OCI-LY1 (cell line): ENCODE results near the gene DOCK4.

ENCODE experiments used
- EZH2 ChIP-seq: fragments of 200-600 bp; sonication (generic), shearing (Covaris generic); IDR thresholded peaks from 2 replicates; pipeline ENCODE4 v1.8.0; 2017; ENCODE audit warnings: borderline replicate concordance, mixed run types, mild to moderate bottlenecking, antibody characterized with exemption, low read length, moderate library complexity, mixed read lengths
- TF ChIP-seq, protein P1 (sequence below): fragments of 200-600 bp; sonication (generic), shearing (Covaris generic); IDR thresholded peaks from 2 replicates; pipeline ENCODE4 v1.5.1; 2017; ENCODE audit warnings: mild to moderate bottlenecking, antibody characterized with exemption, low read length, moderate library complexity, mixed read lengths

DNA sequence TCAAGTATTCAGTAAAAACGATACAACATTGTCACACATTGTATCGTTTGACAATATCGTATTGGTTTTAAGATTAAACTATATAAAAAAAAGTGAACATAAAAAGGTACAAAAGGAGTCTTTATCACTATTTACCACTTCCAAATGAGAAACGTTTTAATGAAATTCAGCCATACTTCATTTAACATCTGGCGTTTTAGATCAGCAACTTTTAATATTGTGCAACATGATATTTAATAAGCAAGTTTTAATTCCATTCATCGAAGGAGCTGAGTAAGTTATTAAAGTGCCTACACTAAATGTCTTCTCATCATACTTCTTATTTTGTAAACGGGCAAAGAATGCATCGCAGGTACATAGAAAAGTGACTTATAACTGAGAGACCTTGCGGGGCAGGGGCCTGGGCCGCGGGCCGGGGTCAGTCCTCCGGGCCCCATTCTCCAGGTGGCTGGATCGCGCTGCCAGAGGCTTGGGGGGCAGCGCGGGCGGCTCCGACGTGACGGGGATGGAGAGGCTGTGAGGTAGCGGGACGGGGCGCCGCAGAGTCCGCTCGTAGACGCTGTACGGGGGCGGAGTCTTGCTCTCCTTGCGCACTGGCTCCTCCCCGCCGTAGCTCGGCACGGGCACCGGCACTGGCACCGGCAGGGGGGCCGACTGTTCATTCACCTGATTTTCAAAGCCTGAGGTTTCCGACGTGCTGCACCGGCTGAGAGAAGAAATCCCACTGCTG is 478.1 kb downstream of the DOCK4 start:
- TF ChIP-seq, protein P1, sequence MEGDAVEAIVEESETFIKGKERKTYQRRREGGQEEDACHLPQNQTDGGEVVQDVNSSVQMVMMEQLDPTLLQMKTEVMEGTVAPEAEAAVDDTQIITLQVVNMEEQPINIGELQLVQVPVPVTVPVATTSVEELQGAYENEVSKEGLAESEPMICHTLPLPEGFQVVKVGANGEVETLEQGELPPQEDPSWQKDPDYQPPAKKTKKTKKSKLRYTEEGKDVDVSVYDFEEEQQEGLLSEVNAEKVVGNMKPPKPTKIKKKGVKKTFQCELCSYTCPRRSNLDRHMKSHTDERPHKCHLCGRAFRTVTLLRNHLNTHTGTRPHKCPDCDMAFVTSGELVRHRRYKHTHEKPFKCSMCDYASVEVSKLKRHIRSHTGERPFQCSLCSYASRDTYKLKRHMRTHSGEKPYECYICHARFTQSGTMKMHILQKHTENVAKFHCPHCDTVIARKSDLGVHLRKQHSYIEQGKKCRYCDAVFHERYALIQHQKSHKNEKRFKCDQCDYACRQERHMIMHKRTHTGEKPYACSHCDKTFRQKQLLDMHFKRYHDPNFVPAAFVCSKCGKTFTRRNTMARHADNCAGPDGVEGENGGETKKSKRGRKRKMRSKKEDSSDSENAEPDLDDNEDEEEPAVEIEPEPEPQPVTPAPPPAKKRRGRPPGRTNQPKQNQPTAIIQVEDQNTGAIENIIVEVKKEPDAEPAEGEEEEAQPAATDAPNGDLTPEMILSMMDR: no peak
- TF ChIP-seq EZH2: no peak
